SK-N-SH (cell line): Measurements from ENCODE around the gene RHOT2.

ENCODE experiments used
- FOXM1 ChIP-seq: IDR thresholded peaks from 2 replicates; pipeline ENCODE4 v1.4.0; 2012; ENCODE audit warnings: low read depth, mild to moderate bottlenecking
- GABPA ChIP-seq: IDR thresholded peaks from 2 replicates; pipeline ENCODE4 v1.4.0; 2012; ENCODE audit warnings: low read depth, mild to moderate bottlenecking
- SIN3A ChIP-seq: IDR thresholded peaks from 2 replicates; pipeline ENCODE4 v1.6.1; 2012; ENCODE audit warnings: low read depth, mild to moderate bottlenecking, low read length, moderate library complexity, borderline replicate concordance
- TF ChIP-seq, protein P1 (sequence below): fragments of 200-600 bp; sonication (generic); IDR thresholded peaks from 2 replicates; pipeline ENCODE4 v1.6.1; 2017; ENCODE audit warnings: antibody characterized with exemption, mild to moderate bottlenecking, moderate library complexity

DNA sequence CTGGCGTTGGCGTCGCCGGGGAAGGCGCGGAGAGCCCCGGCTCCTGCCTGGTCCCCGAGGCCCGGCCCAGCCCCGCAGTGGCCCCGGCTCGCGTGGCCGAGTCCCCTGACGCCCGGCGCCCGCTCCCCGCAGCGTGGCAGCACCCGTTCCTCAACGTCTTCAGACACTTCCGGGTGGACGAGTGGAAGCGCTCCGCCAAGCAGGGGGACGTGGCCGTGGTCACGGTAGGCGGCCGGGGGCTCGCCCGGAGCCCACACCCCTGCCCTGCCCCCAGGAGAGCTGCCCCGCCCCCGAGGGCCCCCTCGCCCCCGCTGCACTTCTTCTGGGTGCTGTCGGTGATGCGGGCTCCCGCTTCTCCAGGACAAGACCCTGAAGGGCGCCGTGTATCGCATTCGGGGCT is 18.3 kb upstream of the RHOT2 start:
- TF ChIP-seq GABPA, result no peak
- no peak for TF ChIP-seq SIN3A
- TF ChIP-seq FOXM1, result no peak
- TF ChIP-seq, protein P1, sequence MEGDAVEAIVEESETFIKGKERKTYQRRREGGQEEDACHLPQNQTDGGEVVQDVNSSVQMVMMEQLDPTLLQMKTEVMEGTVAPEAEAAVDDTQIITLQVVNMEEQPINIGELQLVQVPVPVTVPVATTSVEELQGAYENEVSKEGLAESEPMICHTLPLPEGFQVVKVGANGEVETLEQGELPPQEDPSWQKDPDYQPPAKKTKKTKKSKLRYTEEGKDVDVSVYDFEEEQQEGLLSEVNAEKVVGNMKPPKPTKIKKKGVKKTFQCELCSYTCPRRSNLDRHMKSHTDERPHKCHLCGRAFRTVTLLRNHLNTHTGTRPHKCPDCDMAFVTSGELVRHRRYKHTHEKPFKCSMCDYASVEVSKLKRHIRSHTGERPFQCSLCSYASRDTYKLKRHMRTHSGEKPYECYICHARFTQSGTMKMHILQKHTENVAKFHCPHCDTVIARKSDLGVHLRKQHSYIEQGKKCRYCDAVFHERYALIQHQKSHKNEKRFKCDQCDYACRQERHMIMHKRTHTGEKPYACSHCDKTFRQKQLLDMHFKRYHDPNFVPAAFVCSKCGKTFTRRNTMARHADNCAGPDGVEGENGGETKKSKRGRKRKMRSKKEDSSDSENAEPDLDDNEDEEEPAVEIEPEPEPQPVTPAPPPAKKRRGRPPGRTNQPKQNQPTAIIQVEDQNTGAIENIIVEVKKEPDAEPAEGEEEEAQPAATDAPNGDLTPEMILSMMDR, result no peak
